PFSK-1 (cell line): Measurements from ENCODE around the gene UNC80.
A peak's percentile ranks its signal among the peaks of the same experiment; 100 is the strongest.

Experiments
- FOXP2 ChIP-seq: optimal IDR thresholded peaks from 2 replicates; pipeline ENCODE3; 2011; ENCODE audit warnings: borderline replicate concordance, control low read depth, inconsistent platforms; ENCODE audit not compliant: insufficient read depth; ENCODE audit errors: extremely low read length, extremely low read depth
- POLR2AphosphoS5 ChIP-seq: IDR thresholded peaks from 2 replicates; pipeline ENCODE4 v1.6.1; 2012; ENCODE audit warnings: low read depth, mild to moderate bottlenecking, control low read depth, low read length, moderate library complexity
- REST ChIP-seq, 2 experiments: IDR thresholded peaks; 2 replicates each; pipeline versions ENCODE4 v1.6.1 to v1.8.0; 2011 to 2012; ENCODE audit warnings: low read depth in 2 of 2, low read length in 2 of 2, control low read depth in 1 of 2, inconsistent platforms in 1 of 2, mild to moderate bottlenecking in 1 of 2, moderate library complexity in 1 of 2; ENCODE audit not compliant: insufficient read depth in 1 of 2
- SIN3A ChIP-seq: IDR thresholded peaks from 2 replicates; pipeline ENCODE4 v1.6.1; 2012; ENCODE audit warnings: mild to moderate bottlenecking, low read length, moderate library complexity, borderline replicate concordance; ENCODE audit not compliant: insufficient read depth
- TAF1 ChIP-seq: IDR thresholded peaks from 2 replicates; pipeline ENCODE4 v1.6.1; 2012; ENCODE audit warnings: low read length, control low read depth, borderline replicate concordance; ENCODE audit not compliant: insufficient read depth

Gene UNC80

DNA sequence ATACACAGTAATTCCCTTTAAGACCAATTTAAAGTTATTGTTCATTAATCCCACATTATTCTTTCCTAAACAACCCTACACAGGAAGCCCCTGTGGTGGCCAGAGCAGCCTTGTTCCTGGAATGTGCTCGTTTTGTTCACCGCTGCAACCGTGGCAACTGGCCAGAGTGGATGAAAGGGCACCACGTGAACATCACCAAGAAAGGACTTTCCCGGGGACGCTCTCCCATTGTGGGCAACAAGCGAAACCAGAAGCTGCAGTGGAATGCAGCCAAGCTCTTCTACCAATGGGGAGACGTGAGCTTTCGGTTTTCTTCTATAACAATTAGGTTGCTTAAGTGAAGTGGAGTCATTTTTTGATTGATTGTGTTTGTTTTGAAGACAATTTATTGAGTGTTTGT lies 101.0 kb downstream of the UNC80 start:
- TF ChIP-seq POLR2AphosphoS5 (no peak), FOXP2 (peak; percentile 23)

DNA sequence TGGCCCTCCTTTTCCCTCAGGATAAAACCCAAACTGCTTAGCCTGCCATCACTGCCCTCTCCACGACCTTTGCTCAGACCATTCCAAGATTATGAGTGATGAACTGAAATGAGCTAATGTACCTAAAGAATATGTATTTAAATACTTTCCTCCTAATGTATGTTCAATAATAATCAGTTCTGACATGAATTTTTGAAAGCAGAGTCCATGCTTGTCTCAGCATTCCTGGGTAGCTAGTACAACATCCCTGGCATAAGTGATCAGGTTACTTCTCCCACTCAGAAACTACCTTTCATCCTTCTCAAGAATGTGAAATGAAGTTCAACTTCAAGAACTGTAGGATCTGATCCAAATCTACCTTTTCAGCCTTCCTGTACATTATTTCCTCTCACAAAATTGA lies 103.6 kb downstream of the UNC80 start:
- TF ChIP-seq FOXP2: no peak
- no peak for TF ChIP-seq SIN3A
- TF ChIP-seq TAF1: no peak
- no peak for TF ChIP-seq POLR2AphosphoS5
- no peak for TF ChIP-seq REST (IDR thresholded peaks at IDR 0.05; ENCODE audit: insufficient read depth in 1 of 2, low read depth in 2 of 2, low read length in 2 of 2)

DNA sequence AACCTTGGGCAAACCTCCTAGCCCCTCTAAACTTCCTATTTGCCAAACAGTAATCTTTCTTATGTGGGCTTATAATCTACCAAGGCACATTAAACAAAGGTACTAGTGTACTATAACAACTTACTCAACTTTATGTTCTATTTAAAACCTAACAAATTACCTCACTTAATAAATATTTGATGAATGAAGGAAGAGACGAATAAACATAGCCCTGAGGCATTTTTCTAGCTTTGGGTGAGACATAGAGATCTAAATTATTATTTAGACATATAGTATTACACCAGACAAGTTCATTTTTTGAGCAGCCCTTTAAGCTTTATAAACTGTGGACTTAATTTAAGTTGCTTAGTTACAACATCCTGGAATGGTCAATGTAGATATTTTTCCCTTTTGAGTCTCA lies 104.6 kb downstream of the UNC80 start:
- no peak for TF ChIP-seq TAF1
- TF ChIP-seq FOXP2: no peak
- TF ChIP-seq POLR2AphosphoS5: no peak
- no peak for TF ChIP-seq REST (IDR thresholded peaks at IDR 0.05; ENCODE audit: insufficient read depth in 1 of 2, low read depth in 2 of 2, low read length in 2 of 2)
- TF ChIP-seq SIN3A: no peak

DNA sequence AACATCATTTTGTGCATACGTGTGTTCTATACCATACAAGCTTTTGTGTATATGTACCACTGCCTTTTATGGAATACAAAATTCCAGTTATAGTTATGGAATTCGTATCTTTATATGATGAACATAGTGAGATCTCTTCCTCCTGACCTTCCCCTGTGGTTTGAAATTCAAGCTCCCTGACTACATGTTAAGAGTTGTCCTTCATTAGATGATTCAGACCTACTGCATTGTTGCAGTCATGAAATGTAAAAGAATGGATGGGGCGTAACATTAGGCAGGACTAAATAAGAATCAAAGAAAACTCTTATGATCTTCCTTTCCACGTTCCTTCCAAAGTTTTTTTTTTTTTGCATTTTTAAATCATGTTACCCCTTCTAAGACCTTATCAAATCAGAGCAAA lies 107.1 kb downstream of the UNC80 start:
- no peak for TF ChIP-seq REST (IDR thresholded peaks at IDR 0.05; ENCODE audit: insufficient read depth in 1 of 2, low read depth in 2 of 2, low read length in 2 of 2)
- TF ChIP-seq SIN3A: no peak
- no peak for TF ChIP-seq FOXP2
- TF ChIP-seq TAF1: no peak
- no peak for TF ChIP-seq POLR2AphosphoS5

DNA sequence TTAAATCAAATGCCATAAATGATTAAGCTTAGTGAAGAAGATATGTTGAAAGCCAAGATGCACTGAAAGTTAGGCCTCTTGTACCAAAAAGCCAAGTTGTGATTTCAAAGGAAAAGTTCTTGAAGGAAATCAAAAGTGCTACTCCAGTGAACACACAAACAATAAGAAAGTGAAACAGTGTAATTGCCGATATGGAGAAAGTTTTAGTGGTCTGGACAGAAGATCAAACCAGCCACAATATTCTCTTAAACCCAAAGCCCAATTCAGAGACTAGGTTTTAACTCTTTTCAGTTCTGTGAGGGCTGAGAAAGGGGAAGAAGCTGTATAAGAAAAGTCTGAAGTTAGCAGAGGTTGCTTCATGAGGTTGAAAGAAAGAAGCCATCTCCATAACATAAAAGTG lies 129.0 kb downstream of the UNC80 start:
- TF ChIP-seq REST (IDR thresholded peaks at IDR 0.05; ENCODE audit: insufficient read depth in 1 of 2, low read depth in 2 of 2, low read length in 2 of 2): no peak
- TF ChIP-seq TAF1: no peak
- TF ChIP-seq FOXP2: no peak
- TF ChIP-seq SIN3A: no peak
- TF ChIP-seq POLR2AphosphoS5: no peak
